A549 (cell line): ENCODE results near the gene EPN3. TPM values are rescaled to one million over a fixed set of nuclear protein-coding genes. Genes with fewer than 3 reads are reported as not detected.

Experiments used
- ATAC-seq, 2 experiments: fragments of 200-7000 bp in 1 of 2; fragments of >200 bp in 1 of 2; cut with Nextera tagmentation in 1 of 2; cut with Tn5 transposase in 1 of 2; 3 replicates each; pipeline versions ENCODE4 v1.8.0 to v1.9.1; 2018 to 2020; ENCODE audit warnings: mild to moderate bottlenecking in 1 of 2, moderate library complexity in 1 of 2
- CTCF ChIA-PET: fragments of 300-600 bp; sonication (Branson Sonifier 250); formaldehyde crosslinking; extraction: SDS; loops from one replicate; lab custom pipeline; 2021; ENCODE audit warnings: antibody characterized with exemption, inconsistent platforms; lab: Yijun Ruan, JAX
- POLR2A ChIA-PET: fragments of 350-600 bp; formaldehyde crosslinking; extraction: SDS; loops from one replicate; lab custom pipeline; 2021; ENCODE audit warnings: antibody characterized with exemption, inconsistent platforms; lab: Yijun Ruan, JAX
- DNase-seq, 2 experiments: peaks; one replicate each; pipeline versions ENCODE4 v3.0.0 to v3.0.0-alpha.2; 2011 to 2016; ENCODE audit warnings: low read depth in 1 of 2, low spot score in 1 of 2
- FAIRE-seq: peaks from 2 replicates; lab custom pipeline; 2011; peaks lifted over from hg19 to GRCh38; lab: Jason Lieb, UNC
- H3K27ac ChIP-seq, 2 experiments: fragments of >200 bp; sonication (Bioruptor Twin); formaldehyde crosslinking; 3 replicates each; pipeline ENCODE4 v1.5.1; 2016 to 2017
- H3K4me1 ChIP-seq: fragments of >200 bp; sonication (Bioruptor Twin); formaldehyde crosslinking; 3 replicates; pipeline ENCODE4 v1.6.1; 2016
- H3K4me2 ChIP-seq: fragments of >200 bp; sonication (Bioruptor Twin); formaldehyde crosslinking; 3 replicates; pipeline ENCODE4 v1.6.1; 2016
- H3K4me3 ChIP-seq: fragments of >200 bp; sonication (Bioruptor Twin); formaldehyde crosslinking; 3 replicates; pipeline ENCODE4 v1.5.1; 2016
- H3K9me3 ChIP-seq: fragments of >200 bp; sonication (Bioruptor Twin); formaldehyde crosslinking; 3 replicates; pipeline ENCODE4 v1.6.1; 2016
- BHLHE40 ChIP-seq: IDR thresholded peaks from 2 replicates; pipeline ENCODE4 v1.6.1; 2012; ENCODE audit warnings: low read depth, low read length, inconsistent platforms
- CBX8 ChIP-seq: fragments of 200-600 bp; sonication (generic); IDR thresholded peaks from 2 replicates; pipeline ENCODE4 v1.6.1; 2016
- CHD4 ChIP-seq: fragments of 200-600 bp; sonication (generic); IDR thresholded peaks from 2 replicates; pipeline ENCODE4 v1.6.1; 2016; ENCODE audit warnings: antibody characterized with exemption, mild to moderate bottlenecking, borderline replicate concordance
- EHMT2 ChIP-seq: fragments of 200-600 bp; sonication (generic); IDR thresholded peaks from 2 replicates; pipeline ENCODE4 v1.6.1; 2016; ENCODE audit warnings: antibody characterized with exemption, low read depth, mild to moderate bottlenecking, moderate library complexity
- HOXA7 ChIP-seq: fragments of 250-450 bp; sonication (Bioruptor Pico); IDR thresholded peaks from 2 replicates; pipeline ENCODE4 v1.5.0; 2020; ENCODE audit warnings: mild to moderate bottlenecking, moderate library complexity
- HOXB5 ChIP-seq: fragments of 250-450 bp; sonication (Bioruptor Pico); IDR thresholded peaks from 2 replicates; pipeline ENCODE4 v1.5.0; 2020; ENCODE audit warnings: mild to moderate bottlenecking, moderate library complexity
- KDM5A ChIP-seq: fragments of 200-600 bp; sonication (generic); IDR thresholded peaks from 2 replicates; pipeline ENCODE4 v1.6.1; 2016; ENCODE audit warnings: antibody characterized with exemption, mild to moderate bottlenecking
- MAZ ChIP-seq: fragments of 150-350 bp; IDR thresholded peaks from 2 replicates; pipeline ENCODE4 v1.6.1; 2014; ENCODE audit warnings: antibody characterized with exemption, low read depth, low read length, borderline replicate concordance
- NFE2L2 ChIP-seq: fragments of 150-350 bp; conservative IDR thresholded peaks from 2 replicates; pipeline ENCODE4 v1.6.1; 2014; ENCODE audit warnings: low read length
- NPAS2 ChIP-seq: fragments of 250-450 bp; sonication (Bioruptor Pico); IDR thresholded peaks from 2 replicates; pipeline ENCODE4 v1.8.0; 2022; ENCODE audit warnings: mild to moderate bottlenecking, moderate library complexity, borderline replicate concordance
- POLR2AphosphoS2 ChIP-seq: conservative IDR thresholded peaks from 2 replicates; pipeline ENCODE4 v1.6.1; 2012; ENCODE audit warnings: low read length, improper control_type of control experiment, inconsistent platforms
- RAD21 ChIP-seq, 2 experiments: fragments of >200 bp in 1 of 2; sonication (Bioruptor Twin) in 1 of 2; formaldehyde crosslinking in 1 of 2; IDR thresholded peaks in 1 of 2; conservative IDR thresholded peaks in 1 of 2; 2 replicates in 1 of 2; 3 replicates in 1 of 2; pipeline ENCODE4 v1.6.1; 2012 to 2018; ENCODE audit warnings: inconsistent platforms in 1 of 2
- SREBF2 ChIP-seq: fragments of 450-650 bp; IDR thresholded peaks from 2 replicates; pipeline ENCODE4 v1.6.1; 2014; ENCODE audit warnings: mild to moderate bottlenecking, moderate library complexity
- TFCP2L1 ChIP-seq: fragments of 250-450 bp; sonication (Bioruptor Pico); IDR thresholded peaks from 2 replicates; pipeline ENCODE4 v1.5.0; 2021; ENCODE audit warnings: mild to moderate bottlenecking
- ZFP36 ChIP-seq: fragments of 450-650 bp; IDR thresholded peaks from 2 replicates; pipeline ENCODE4 v1.6.1; 2014; ENCODE audit warnings: borderline replicate concordance; ENCODE audit not compliant: partially characterized antibody
- ZSCAN20 ChIP-seq: fragments of 250-450 bp; sonication (Bioruptor Pico); IDR thresholded peaks from 2 replicates; pipeline ENCODE4 v1.8.0; 2022; ENCODE audit warnings: mild to moderate bottlenecking, moderate library complexity
- WGBS: methylation state at CpG from one replicate; pipeline ENCODE4 v1.1.6; 2017; ENCODE audit errors: missing lambda C conversion rate; 5-methylcytosine and 5-hydroxymethylcytosine counted together
- polyA plus RNA-seq, 4 experiments: library from polyadenylated mRNA; depleted of rRNA in 3 of 4; stranded (reverse); fragments of >200 nt; fragmentation: RNase III in 1 of 4; extraction: RNeasy Plus Mini Kit Qiagen cat#74134 plus additional on column Dnase treatment in 1 of 4; gene quantifications; 2 replicates in 3 of 4; 3 replicates in 1 of 4; pipeline ENCODE4 v1.2.3, GENCODE V29; 2011 to 2017
- TF ChIP-seq, protein P1 (sequence below): IDR thresholded peaks from 2 replicates; pipeline ENCODE4 v1.6.1; 2012
- TF ChIP-seq, protein P2 (sequence below): fragments of 450-650 bp; IDR thresholded peaks from 2 replicates; pipeline ENCODE4 v1.6.1; 2014; ENCODE audit warnings: antibody characterized with exemption
- TF ChIP-seq, protein P3 (sequence below): fragments of 250-450 bp; sonication (Bioruptor Pico); IDR thresholded peaks from 2 replicates; pipeline ENCODE4 v1.5.0; 2021; ENCODE audit warnings: mild to moderate bottlenecking, moderate library complexity, borderline replicate concordance
- TF ChIP-seq, protein P4 (sequence below): fragments of 200-600 bp; sonication (generic); IDR thresholded peaks from 2 replicates; pipeline ENCODE4 v1.6.1; 2016; ENCODE audit warnings: antibody characterized with exemption, mild to moderate bottlenecking, moderate library complexity

EPN3 gene
- polyA plus RNA-seq, 2 of the 4 experiments (the other 2 are of a cell fraction) = 0.13 to 0.18 TPM

DNA sequence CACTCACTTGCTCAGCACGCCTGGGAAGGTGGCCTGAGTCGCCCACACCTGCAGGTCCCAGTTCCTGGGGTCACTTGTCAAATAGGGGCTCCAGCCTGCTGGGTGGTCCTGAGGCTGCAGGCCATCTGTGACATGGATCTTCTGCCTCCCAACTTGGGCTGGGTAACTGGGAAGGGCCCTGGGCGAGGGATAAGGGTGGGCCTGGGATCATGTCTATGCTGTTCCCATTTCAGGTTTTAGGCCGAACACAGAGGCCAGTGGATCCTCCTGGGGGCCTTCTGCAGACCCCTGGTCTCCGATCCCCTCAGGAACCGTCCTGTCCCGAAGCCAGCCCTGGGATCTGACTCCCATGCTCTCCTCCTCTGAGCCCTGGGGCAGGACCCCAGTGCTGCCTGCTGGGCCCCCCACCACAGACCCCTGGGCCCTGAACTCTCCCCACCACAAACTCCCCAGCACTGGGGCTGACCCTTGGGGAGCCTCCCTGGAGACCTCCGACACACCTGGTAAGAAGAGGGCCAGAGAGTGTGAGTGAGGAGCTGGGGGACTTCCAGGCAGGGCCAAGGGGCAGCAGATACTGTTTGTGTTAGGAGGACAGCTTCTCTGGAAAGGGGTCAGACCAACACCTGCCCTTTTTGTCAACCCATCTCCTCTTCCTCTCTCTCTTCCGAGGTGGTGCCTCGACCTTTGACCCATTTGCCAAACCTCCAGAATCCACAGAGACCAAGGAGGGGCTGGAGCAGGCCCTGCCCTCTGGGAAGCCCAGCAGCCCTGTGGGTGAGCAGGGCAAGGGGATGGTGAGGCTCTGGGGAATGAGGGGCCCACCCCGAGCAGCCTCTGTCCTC is 8.2 kb downstream of the EPN3 start:
- no peak for DNase-seq
- Histone ChIP-seq H3K4me3 (peak overlapping the region; percentile 51), H3K9me3 (no peaks in the 10 kb centered on the region), H3K4me1 (peaks cover 41% of the 10 kb centered on the region), H3K27ac (peak overlapping the region; percentile 85 to 90), H3K4me2 (peak overlapping the region; percentile 97)
- ChIA-PET CTCF (interaction anchor here (0.5 to 23.7 kb wide), 14 partner anchors 10 to 341 kb away, joined by 3 to 753 read pairs (median 12); partner anchors contain the start of gene ANKRD40), POLR2A (interaction anchor here (2.5 to 2.6 kb wide), 2 partner anchors 98 to 325 kb away, joined by 17 to 24 read pairs; partner anchors contain the start of gene TOB1)
- FAIRE-seq = no peak
- TF ChIP-seq NFE2L2 = no peak
- no peak for TF ChIP-seq BHLHE40
- TF ChIP-seq, protein P1, sequence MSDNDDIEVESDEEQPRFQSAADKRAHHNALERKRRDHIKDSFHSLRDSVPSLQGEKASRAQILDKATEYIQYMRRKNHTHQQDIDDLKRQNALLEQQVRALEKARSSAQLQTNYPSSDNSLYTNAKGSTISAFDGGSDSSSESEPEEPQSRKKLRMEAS = no peak
- TF ChIP-seq HOXA7 (CRISPR knock-in tag) = no peak
- TF ChIP-seq KDM5A = no peak
- no peak for TF ChIP-seq ZFP36
- no peak for TF ChIP-seq NPAS2
- WGBS = 81% methylated on average over 11 of the region's 11 CpGs
- ATAC-seq = peak in 1 of 2 experiments; percentile 14; a peak in 3 of 6 replicates

DNA sequence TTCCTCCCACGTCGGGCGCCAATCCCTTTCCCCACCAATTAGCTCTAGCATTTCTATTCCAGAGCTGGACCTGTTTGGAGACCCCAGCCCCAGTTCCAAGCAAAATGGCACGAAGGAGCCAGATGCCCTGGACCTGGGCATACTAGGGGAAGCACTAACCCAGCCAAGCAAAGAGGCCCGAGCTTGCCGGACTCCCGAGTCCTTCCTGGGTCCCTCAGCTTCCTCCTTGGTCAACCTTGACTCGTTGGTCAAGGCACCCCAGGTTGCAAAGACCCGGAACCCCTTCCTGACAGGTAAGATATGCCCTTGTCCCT is 8.8 kb downstream of the EPN3 start:
- DNase-seq (no peak), FAIRE-seq (no peak), ATAC-seq (peak; percentile 0 to 4; a peak in 3 of 6 replicates)
- Histone ChIP-seq H3K4me2 (peak overlapping the region; percentile 97), H3K4me1 (peaks cover 41% of the 10 kb centered on the region), H3K4me3 (peak overlapping the region; percentile 51), H3K9me3 (no peaks in the 10 kb centered on the region), H3K27ac (peak overlapping the region; percentile 85 to 90)
- WGBS = 59% methylated on average over 9 of the region's 9 CpGs
- CTCF ChIA-PET = interaction anchor here (0.6 to 23.7 kb wide), 17 partner anchors 9 to 341 kb away, joined by 3 to 753 read pairs (median 4); partner anchors contain the start of gene ANKRD40
- TF ChIP-seq, protein P2, sequence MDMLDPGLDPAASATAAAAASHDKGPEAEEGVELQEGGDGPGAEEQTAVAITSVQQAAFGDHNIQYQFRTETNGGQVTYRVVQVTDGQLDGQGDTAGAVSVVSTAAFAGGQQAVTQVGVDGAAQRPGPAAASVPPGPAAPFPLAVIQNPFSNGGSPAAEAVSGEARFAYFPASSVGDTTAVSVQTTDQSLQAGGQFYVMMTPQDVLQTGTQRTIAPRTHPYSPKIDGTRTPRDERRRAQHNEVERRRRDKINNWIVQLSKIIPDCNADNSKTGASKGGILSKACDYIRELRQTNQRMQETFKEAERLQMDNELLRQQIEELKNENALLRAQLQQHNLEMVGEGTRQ = no peak
- TF ChIP-seq, protein P3, sequence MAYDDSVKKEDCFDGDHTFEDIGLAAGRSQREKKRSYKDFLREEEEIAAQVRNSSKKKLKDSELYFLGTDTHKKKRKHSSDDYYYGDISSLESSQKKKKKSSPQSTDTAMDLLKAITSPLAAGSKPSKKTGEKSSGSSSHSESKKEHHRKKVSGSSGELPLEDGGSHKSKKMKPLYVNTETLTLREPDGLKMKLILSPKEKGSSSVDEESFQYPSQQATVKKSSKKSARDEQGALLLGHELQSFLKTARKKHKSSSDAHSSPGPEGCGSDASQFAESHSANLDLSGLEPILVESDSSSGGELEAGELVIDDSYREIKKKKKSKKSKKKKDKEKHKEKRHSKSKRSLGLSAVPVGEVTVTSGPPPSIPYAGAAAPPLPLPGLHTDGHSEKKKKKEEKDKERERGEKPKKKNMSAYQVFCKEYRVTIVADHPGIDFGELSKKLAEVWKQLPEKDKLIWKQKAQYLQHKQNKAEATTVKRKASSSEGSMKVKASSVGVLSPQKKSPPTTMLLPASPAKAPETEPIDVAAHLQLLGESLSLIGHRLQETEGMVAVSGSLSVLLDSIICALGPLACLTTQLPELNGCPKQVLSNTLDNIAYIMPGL = no peak
- TF ChIP-seq HOXB5 (CRISPR knock-in tag) = no peak
- TF ChIP-seq ZSCAN20 (CRISPR knock-in tag) = no peak
- no peak for TF ChIP-seq SREBF2
- TF ChIP-seq POLR2AphosphoS2 = no peak
- no peak for TF ChIP-seq RAD21 (conservative IDR thresholded peaks at IDR 0.05 in 1 of 2, IDR thresholded peaks at IDR 0.05 in 1 of 2)
- TF ChIP-seq NPAS2 = no peak
- no peak for TF ChIP-seq CBX8
- TF ChIP-seq MAZ = no peak
- TF ChIP-seq EHMT2 = no peak
- no peak for TF ChIP-seq CHD4
- TF ChIP-seq, protein P4, sequence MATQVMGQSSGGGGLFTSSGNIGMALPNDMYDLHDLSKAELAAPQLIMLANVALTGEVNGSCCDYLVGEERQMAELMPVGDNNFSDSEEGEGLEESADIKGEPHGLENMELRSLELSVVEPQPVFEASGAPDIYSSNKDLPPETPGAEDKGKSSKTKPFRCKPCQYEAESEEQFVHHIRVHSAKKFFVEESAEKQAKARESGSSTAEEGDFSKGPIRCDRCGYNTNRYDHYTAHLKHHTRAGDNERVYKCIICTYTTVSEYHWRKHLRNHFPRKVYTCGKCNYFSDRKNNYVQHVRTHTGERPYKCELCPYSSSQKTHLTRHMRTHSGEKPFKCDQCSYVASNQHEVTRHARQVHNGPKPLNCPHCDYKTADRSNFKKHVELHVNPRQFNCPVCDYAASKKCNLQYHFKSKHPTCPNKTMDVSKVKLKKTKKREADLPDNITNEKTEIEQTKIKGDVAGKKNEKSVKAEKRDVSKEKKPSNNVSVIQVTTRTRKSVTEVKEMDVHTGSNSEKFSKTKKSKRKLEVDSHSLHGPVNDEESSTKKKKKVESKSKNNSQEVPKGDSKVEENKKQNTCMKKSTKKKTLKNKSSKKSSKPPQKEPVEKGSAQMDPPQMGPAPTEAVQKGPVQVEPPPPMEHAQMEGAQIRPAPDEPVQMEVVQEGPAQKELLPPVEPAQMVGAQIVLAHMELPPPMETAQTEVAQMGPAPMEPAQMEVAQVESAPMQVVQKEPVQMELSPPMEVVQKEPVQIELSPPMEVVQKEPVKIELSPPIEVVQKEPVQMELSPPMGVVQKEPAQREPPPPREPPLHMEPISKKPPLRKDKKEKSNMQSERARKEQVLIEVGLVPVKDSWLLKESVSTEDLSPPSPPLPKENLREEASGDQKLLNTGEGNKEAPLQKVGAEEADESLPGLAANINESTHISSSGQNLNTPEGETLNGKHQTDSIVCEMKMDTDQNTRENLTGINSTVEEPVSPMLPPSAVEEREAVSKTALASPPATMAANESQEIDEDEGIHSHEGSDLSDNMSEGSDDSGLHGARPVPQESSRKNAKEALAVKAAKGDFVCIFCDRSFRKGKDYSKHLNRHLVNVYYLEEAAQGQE = no peak
- no peak for TF ChIP-seq TFCP2L1 (CRISPR knock-in tag)
- POLR2A ChIA-PET = interaction anchor here (0.9 to 2.6 kb wide), 10 partner anchors 9 to 325 kb away, joined by 3 to 24 read pairs (median 6); partner anchors contain the start of genes CACNA1G, LUC7L3 and TOB1
